IPS DF 4.7 (cell line): ENCODE measurements around the gene CERK.
A peak's percentile ranks its signal among the peaks of the same experiment; 100 is the strongest.

Experiments
- DNase-seq: peaks from one replicate; pipeline ENCODE4 v3.0.0-alpha.2; 2013; ENCODE audit warnings: low spot score; ENCODE audit errors: extremely low read depth

Gene CERK

DNA sequence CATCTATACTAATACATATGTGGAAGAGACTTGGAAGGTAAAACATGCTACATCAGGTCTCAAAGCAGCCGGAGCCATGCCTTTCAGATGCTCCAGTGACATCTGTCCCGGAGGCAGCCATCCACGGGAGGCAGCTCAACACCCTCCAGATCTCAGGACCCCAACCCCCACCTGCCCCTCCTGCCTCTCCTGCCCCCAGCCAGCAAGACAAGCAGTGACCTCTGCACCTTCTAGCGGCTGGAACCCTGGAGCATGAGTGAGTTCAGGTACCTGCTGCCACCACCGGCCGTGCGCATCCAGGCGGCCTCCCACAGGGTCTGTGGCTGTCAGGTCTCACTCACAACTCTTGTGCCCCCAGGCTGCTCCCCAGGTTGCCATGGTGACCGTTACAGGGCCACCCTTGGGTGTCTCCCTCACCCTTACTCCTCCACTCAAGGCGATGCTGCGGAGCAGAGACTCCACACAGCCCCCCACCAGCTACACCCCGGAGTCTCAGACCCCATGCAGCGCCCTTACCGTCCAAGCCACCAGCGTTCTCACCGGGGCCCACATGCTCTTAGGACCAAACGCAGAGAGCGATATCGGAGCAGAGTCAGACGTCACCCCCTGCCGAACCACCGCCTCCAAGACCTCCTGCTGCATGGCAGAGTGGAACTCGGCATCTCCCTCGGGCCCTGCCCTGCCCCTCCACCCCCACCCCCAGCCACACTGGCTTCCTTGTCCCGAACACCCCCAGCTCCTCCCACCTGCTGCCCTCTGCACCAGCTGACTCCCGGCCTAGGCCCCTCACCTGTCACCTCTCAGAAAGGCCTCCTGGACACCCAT lies 34.7 kb downstream of the CERK start:
- DNase-seq, result no peak

GRCh38 chr22:46701262-46701661 lies 36.8 kb downstream of the CERK start:
- DNase-seq, result no peak

- no peak for DNase-seq
Measured at GRCh38 chr22:46699091-46699490, 39.0 kb downstream of the CERK start.

DNA sequence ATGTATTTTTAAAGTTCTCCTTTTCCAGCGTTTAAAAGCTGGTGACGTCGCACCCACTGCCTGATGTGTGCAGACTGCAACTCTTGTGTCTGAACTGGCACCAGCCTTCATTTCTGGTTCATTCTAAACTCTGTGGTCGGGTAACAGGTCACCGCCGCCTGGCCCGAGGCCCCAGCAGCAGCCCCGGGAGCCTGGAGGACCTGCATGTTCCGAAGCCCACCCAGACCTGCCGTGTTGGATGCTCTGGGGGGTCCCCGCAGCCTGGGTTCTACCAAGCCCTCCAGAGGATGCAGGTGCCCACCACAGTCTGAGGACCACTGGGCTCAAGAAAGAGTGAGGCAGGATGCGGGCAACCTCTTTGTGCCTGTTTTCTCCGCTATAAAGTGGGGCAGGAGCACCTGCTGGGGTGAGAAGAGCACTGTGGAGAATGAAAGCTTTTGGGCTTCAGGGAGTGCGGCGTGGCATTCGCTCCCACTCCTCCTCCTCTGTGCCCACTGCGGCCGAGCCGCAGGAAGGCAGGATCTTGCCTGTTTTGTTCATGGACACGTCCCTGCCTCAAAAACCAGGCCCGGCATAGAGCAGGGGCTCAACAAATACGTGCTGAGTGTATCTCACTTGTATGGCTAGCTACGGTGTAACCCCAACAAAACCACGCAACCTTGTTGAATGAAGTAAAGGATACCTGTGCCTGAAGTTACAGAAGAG lies 40.1 kb downstream of the CERK start:
- no peak for DNase-seq

DNA sequence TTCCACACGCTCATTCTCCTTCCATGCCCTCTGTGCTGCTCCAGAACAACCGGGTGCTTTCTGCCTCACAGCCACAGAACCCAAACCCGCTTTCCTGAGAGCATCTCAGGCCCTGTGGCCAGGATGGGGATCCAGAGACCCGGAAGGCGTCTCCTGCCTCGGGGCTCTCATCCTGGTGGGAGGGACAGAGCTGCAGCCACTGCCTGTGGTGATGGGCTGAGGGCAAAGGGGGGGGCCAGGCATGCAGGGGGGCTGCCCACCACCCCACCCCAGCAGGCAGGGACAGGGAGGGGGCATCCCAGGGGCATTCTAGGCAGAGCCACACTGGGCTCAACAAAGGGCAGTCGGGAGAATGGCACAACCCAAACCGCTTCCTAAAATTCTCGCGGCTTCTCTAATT lies 41.4 kb downstream of the CERK start:
- DNase-seq, result no peak

- no peak for DNase-seq
Measured at GRCh38 chr22:46696229-46696518, 41.9 kb downstream of the CERK start.

GRCh38 chr22:46695346-46696228 lies 42.5 kb downstream of the CERK start:
- no peak for DNase-seq

GRCh38 chr22:46694416-46695170 lies 43.5 kb downstream of the CERK start:
- no peak for DNase-seq

- DNase-seq, result no peak
Measured at GRCh38 chr22:46693634-46694415, 44.2 kb downstream of the CERK start.

DNA sequence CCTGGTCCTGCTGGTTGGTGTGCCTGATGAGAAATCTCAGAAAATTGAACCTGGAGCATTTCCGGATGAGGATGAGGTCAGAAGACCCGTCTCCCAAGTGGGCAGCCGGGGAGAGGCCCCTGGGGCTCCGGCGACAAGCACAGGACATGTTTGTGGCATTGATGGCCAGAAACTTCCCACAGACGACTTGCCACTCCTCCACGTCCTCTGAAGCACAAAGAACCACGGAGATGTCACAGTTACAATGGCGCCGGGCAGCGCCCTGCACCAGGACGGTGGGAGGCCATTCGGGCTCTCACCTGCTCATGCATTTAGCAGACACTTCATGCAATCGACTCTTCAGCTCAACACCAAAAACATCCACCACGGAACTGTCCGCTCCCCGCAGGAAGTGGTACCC lies 46.5 kb downstream of the CERK start:
- no peak for DNase-seq

DNA sequence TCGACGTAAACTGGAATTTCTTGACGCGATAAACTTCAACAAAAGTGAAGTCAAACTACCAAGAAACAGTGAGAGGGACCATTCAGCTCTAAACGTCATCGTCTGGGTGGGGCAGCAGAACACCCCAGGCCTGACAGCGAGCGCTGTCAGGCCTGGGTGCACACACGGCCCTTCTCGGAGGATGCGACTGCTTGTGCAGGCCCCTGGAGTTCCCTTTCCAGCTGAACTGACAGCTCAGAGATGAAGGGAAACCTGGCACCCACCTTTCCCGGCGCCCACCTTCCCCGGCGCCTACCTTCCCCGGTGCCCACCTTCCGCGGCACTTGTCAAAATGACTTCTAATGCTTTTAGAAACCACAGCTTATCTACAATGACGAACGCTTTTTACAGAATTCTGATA lies 47.9 kb downstream of the CERK start:
- no peak for DNase-seq

- DNase-seq, result no peak
Measured at GRCh38 chr22:46688949-46689348, 49.1 kb downstream of the CERK start.

DNA sequence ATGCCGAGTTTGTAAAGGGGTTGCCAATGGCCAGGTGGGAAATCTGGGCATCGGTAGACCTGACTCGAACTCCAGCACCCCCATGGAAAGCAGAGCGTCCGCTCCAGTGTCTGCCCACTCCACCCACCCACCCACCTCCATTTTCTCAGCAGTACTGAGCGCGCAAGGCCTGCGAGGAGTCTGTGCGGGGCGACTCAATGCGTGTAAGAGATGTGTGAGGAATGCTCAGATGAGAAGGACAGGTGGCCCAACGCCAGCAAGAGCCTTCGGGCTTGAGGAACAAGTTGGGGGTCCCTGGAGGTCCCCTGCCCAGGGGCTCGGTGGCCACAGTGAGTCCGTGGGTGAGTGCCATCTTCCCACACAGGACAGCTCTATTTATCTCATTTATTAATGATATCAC lies 50.6 kb downstream of the CERK start:
- DNase-seq, result no peak

DNA sequence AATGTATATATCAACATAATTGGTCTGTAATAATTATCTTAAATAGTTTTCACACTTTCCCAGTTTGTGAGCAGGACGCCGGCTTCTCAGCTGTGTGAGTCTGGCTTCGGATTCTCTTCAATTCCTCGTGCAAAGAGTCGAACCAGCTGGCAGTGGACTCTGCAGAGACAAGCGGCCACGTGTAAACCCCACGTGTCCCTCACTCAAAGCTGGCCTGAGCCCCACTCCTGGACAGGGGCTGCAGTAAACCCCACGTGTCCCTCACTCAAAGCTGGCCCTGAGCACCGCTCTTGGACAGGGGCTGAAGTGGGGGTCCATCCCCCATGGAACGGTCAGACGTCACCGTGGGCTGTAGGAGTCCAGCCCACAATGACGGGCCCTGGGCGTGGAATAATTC lies 51.0 kb downstream of the CERK start:
- DNase-seq, result no peak

DNA sequence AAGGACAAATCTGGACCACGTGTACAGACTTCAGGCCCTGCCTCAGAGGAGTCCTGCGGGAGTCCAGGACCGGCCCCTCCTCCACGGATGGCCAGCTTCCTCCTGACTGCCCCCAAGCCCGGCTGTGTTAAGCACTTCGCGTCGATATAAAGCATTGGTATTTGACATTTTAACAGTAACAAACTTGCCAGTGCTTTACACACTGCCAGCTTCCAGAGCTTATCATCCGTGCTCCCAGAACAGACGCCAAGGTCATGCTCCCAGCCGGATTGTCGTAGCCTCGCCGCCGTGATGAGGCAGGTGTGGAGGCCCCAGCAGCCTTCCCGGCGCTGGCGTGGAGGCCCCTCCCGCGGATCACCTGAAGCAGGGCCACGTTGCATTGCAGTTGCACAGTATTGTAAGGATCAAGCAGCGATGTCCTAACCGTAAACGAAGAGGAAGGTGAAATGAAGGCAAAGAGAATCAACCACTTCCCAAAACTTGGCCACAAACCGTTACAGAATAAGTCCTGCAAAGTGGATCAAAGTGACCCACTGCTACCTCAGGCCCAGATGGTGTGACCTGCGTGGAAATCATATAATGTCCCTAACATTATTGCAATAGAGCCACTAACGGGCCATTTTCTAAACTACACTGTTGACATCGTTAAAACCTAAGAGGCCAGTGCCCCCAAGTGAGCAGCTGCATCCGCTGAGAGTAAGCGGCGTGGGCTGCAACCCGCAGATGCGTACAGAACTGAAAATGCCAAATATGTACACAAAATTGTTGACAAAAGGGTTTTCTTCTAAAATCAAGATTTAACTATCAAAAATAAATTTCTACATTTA lies 51.6 kb downstream of the CERK start:
- no peak for DNase-seq

- DNase-seq, result no peak
Measured at GRCh38 chr22:46684706-46685105, 53.3 kb downstream of the CERK start.

- no peak for DNase-seq
Measured at GRCh38 chr22:46682011-46682731, 55.9 kb downstream of the CERK start.

GRCh38 chr22:46681010-46681409 lies 57.0 kb downstream of the CERK start:
- DNase-seq, result peak; percentile 3

DNA sequence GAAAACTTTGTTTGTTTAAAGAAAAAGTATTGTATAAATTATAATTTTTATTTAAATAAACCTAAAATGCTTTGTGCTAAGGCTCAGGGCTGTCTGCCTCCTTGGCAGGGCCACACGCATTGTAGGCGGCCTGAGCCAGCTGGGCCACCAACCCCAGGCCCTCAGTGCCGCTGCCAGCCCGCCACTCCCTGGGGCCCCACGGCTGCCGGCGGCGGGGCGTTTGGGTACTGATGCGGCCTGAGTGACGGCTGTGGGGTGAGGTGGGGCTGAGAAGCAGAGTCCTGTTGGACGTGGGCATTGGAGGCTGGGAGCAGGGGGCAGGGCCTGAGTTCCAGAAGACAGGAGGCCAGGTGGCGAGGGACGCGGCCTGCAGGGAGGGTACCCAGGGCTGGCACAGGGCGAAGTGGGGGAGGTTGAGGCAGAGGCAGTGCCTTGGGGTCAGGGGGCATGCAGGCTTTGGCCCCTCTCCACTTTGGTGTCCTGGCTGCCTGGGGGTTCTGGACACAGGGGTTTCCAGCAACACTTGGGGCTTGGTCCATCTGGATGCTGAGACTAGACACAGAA lies 58.3 kb downstream of the CERK start:
- DNase-seq, result no peak
